ENCODE results near the gene PLCB3. TPM values are rescaled to one million over a fixed set of nuclear protein-coding genes. Genes with fewer than 3 reads are reported as not detected.

Gene PLCB3
- total RNA-seq, 4 donors from 2014 or later: 30.5 to 38.4 (median 37.4) TPM

GRCh38 chr11:64278576-64279190 lies 27.4 kb downstream of the PLCB3 start:
- 83 to 85% methylated on average over 8 of the region's 8 CpGs for WGBS, 2 donors
- no peak for DNase-seq (ENCODE audit: low spot score in 2 of 2)
- intact Hi-C loops (cut with DNase I; ENCODE audit: low total_unique reads): no loop called here

GRCh38 chr11:64281957-64282770 lies 30.8 kb downstream of the PLCB3 start:
- no peak overlapping the region for H3K4me3 ChIP-seq (ENCODE audit: low read depth, poor library complexity, severe bottlenecking)
- 92 to 93% methylated on average over 22 of the region's 22 CpGs for WGBS, 2 donors
- TF ChIP-seq POLR2A (IDR thresholded peaks at IDR 0.05) (no peak), CTCF (IDR thresholded peaks at IDR 0.05) (no peak)
- intact Hi-C loops (cut with DNase I; ENCODE audit: low total_unique reads): no loop called here
- no peak for DNase-seq (ENCODE audit: low spot score in 2 of 2)

More at GRCh38 chr11:64278576-64279190, 27.4 kb downstream of the PLCB3 start:
- no peak for TF ChIP-seq POLR2A (IDR thresholded peaks at IDR 0.05)
- H3K4me3 ChIP-seq (ENCODE audit: low read depth, poor library complexity, severe bottlenecking): no peak overlapping the region

GRCh38 chr11:64283092-64283491 lies 31.8 kb downstream of the PLCB3 start:
- no peak overlapping the region for H3K4me3 ChIP-seq (ENCODE audit: low read depth, poor library complexity, severe bottlenecking)
- no peak for DNase-seq (ENCODE audit: low spot score in 2 of 2)
- no peak for TF ChIP-seq CTCF (IDR thresholded peaks at IDR 0.05)
- no peak for TF ChIP-seq POLR2A (IDR thresholded peaks at IDR 0.05)
- intact Hi-C loops (cut with DNase I; ENCODE audit: low total_unique reads): no loop called here
- WGBS, 2 donors: 82 to 86% methylated on average over 3 of the region's 3 CpGs

- peak; percentile 95 to 99 for DNase-seq (ENCODE audit: low spot score in 2 of 2)
- H3K4me3 ChIP-seq (ENCODE audit: low read depth, poor library complexity, severe bottlenecking): peak within 1 kb of the TSS; percentile 85
- intact Hi-C loops (cut with DNase I; ENCODE audit: low total_unique reads): no loop called here
- WGBS, 2 donors: 3% methylated on average over 27 to 37 of the region's 44 CpGs
- TF ChIP-seq POLR2A (IDR thresholded peaks at IDR 0.05): no peak
- no peak for TF ChIP-seq CTCF (IDR thresholded peaks at IDR 0.05)
Measured at GRCh38 chr11:64284048-64284961, 33.0 kb downstream of the PLCB3 start, which contains the start of gene BAD. Gene BAD, minus strand, starts transcription at chr11:64284665. Its CDS starts 297 bp downstream, at chr11:64284368.

GRCh38 chr11:64284962-64285884 lies 33.9 kb downstream of the PLCB3 start, which contains the start of gene GPR137:
Gene GPR137, plus strand, starts transcription at chr11:64285848. Its CDS starts 677 bp downstream, at chr11:64286525.
- WGBS, 2 donors: 0 to 1% methylated on average over 22 to 41 of the region's 102 CpGs
- intact Hi-C loops (cut with DNase I; ENCODE audit: low total_unique reads): no loop called here
- no peak for TF ChIP-seq POLR2A (IDR thresholded peaks at IDR 0.05)
- TF ChIP-seq CTCF (IDR thresholded peaks at IDR 0.05): no peak
- peak; percentile 78 to 97 for DNase-seq (ENCODE audit: low spot score in 2 of 2)
- peak within 1 kb of the TSS; percentile 85 for H3K4me3 ChIP-seq (ENCODE audit: low read depth, poor library complexity, severe bottlenecking)
